ENCODE measurements around the gene SHISA3.

The SHISA3 gene

GRCh38 chr4:42352049-42352448, 45.2 kb upstream of the SHISA3 start:
- Histone ChIP-seq H3K27me3 (ENCODE audit: insufficient read depth, low read length) (no peaks in the 10 kb centered on the region), H4K12ac (ENCODE audit: low read depth, low read length) (no peak overlapping the region), H4K8ac (ENCODE audit: low read depth, low read length) (no peak overlapping the region)

GRCh38 chr4:42357325-42357724, 40.0 kb upstream of the SHISA3 start:
- H3K14ac ChIP-seq (ENCODE audit: low read length): no peak overlapping the region
- H3K9me3 ChIP-seq (ENCODE audit: insufficient read depth, low read depth, low read length): no peaks in the 10 kb centered on the region
- no peak for DNase-seq
- no peaks in the 10 kb centered on the region for H3K4me1 ChIP-seq (ENCODE audit: control insufficient read depth in 1 of 2, insufficient read depth in 2 of 2, low read length in 2 of 2)
- no peak overlapping the region for H2BK120ac ChIP-seq (ENCODE audit: insufficient read depth, low read length, poor library complexity)
- no peak overlapping the region for H2AFZ ChIP-seq (ENCODE audit: insufficient read depth, low read length, poor library complexity)
- no peak overlapping the region for H3K4me3 ChIP-seq (ENCODE audit: low read depth, low read length)
- WGBS (ENCODE audit: extremely low coverage, insufficient coverage, insufficient read length): no CpG with 5 or more reads among the region's 5 CpGs
- H3K9ac ChIP-seq (ENCODE audit: low read length): no peak overlapping the region
- no peak overlapping the region for H4K91ac ChIP-seq (ENCODE audit: low read depth, low read length)
- H2BK12ac ChIP-seq (ENCODE audit: low read length): no peak overlapping the region
- no peaks in the 10 kb centered on the region for H3K79me1 ChIP-seq (ENCODE audit: low read length)
- H3K4ac ChIP-seq (ENCODE audit: low read depth, low read length): no peak overlapping the region
- H3K23ac ChIP-seq (ENCODE audit: low read length): no peak overlapping the region
- no peak overlapping the region for H3K4me2 ChIP-seq (ENCODE audit: low read length)
- H3K27ac ChIP-seq (ENCODE audit: low read depth, low read length): no peak overlapping the region
- no peak overlapping the region for H2AK5ac ChIP-seq (ENCODE audit: low read length)
- H4K8ac ChIP-seq (ENCODE audit: low read depth, low read length): no peak overlapping the region
- no peaks in the 10 kb centered on the region for H3K27me3 ChIP-seq (ENCODE audit: insufficient read depth, low read length)
- H3K79me2 ChIP-seq (ENCODE audit: control insufficient read depth, insufficient read depth, low read length, poor library complexity): no peaks in the 10 kb centered on the region
- no peak overlapping the region for H4K12ac ChIP-seq (ENCODE audit: low read depth, low read length)
- H3K18ac ChIP-seq (ENCODE audit: low read length): no peak overlapping the region
- no peaks in the 10 kb centered on the region for H3K36me3 ChIP-seq (ENCODE audit: control insufficient read depth in 1 of 2, insufficient read depth in 2 of 2, low read length in 2 of 2)
- no peak overlapping the region for H2BK5ac ChIP-seq (ENCODE audit: low read depth, low read length, poor library complexity)

More at GRCh38 chr4:42352049-42352448, 45.2 kb upstream of the SHISA3 start:
- no peaks in the 10 kb centered on the region for H3K79me1 ChIP-seq (ENCODE audit: low read length)
- H3K79me2 ChIP-seq (ENCODE audit: control insufficient read depth, insufficient read depth, low read length, poor library complexity): no peaks in the 10 kb centered on the region
- no peak overlapping the region for H3K9ac ChIP-seq (ENCODE audit: low read length)
- H3K27ac ChIP-seq (ENCODE audit: low read depth, low read length): no peak overlapping the region
- no peak overlapping the region for H3K23ac ChIP-seq (ENCODE audit: low read length)
- no peak overlapping the region for H2AK5ac ChIP-seq (ENCODE audit: low read length)
- no peak overlapping the region for H3K4ac ChIP-seq (ENCODE audit: low read depth, low read length)
- WGBS (ENCODE audit: extremely low coverage, insufficient coverage, insufficient read length): no CpG with 5 or more reads among the region's 3 CpGs
- no peak overlapping the region for H4K91ac ChIP-seq (ENCODE audit: low read depth, low read length)
- H3K18ac ChIP-seq (ENCODE audit: low read length): no peak overlapping the region
- no peaks in the 10 kb centered on the region for H3K36me3 ChIP-seq (ENCODE audit: control insufficient read depth in 1 of 2, insufficient read depth in 2 of 2, low read length in 2 of 2)
- H3K4me2 ChIP-seq (ENCODE audit: low read length): no peak overlapping the region
- H2BK12ac ChIP-seq (ENCODE audit: low read length): no peak overlapping the region
- DNase-seq: no peak
- no peaks in the 10 kb centered on the region for H3K9me3 ChIP-seq (ENCODE audit: insufficient read depth, low read depth, low read length)
- no peak overlapping the region for H2BK5ac ChIP-seq (ENCODE audit: low read depth, low read length, poor library complexity)
- H3K14ac ChIP-seq (ENCODE audit: low read length): no peak overlapping the region
- no peaks in the 10 kb centered on the region for H3K4me1 ChIP-seq (ENCODE audit: control insufficient read depth in 1 of 2, insufficient read depth in 2 of 2, low read length in 2 of 2)
- H2AFZ ChIP-seq (ENCODE audit: insufficient read depth, low read length, poor library complexity): no peak overlapping the region
- H3K4me3 ChIP-seq (ENCODE audit: low read depth, low read length): no peak overlapping the region
- H2BK120ac ChIP-seq (ENCODE audit: insufficient read depth, low read length, poor library complexity): no peak overlapping the region

- no peaks in the 10 kb centered on the region for H3K4me1 ChIP-seq (ENCODE audit: control insufficient read depth in 1 of 2, insufficient read depth in 2 of 2, low read length in 2 of 2)
- no CpG with 5 or more reads among the region's 5 CpGs for WGBS (ENCODE audit: extremely low coverage, insufficient coverage, insufficient read length)
Measured at GRCh38 chr4:42359711-42360110, 37.6 kb upstream of the SHISA3 start.

GRCh38 chr4:42360256-42360669, 37.0 kb upstream of the SHISA3 start:
- H3K27ac ChIP-seq (ENCODE audit: low read depth, low read length): no peak overlapping the region
- no peaks in the 10 kb centered on the region for H3K27me3 ChIP-seq (ENCODE audit: insufficient read depth, low read length)
- H3K79me1 ChIP-seq (ENCODE audit: low read length): no peaks in the 10 kb centered on the region
- H3K36me3 ChIP-seq (ENCODE audit: control insufficient read depth in 1 of 2, insufficient read depth in 2 of 2, low read length in 2 of 2): no peaks in the 10 kb centered on the region
- H3K79me2 ChIP-seq (ENCODE audit: control insufficient read depth, insufficient read depth, low read length, poor library complexity): no peaks in the 10 kb centered on the region
- H4K8ac ChIP-seq (ENCODE audit: low read depth, low read length): no peak overlapping the region
- no peaks in the 10 kb centered on the region for H3K9me3 ChIP-seq (ENCODE audit: insufficient read depth, low read depth, low read length)
- no peak overlapping the region for H2BK5ac ChIP-seq (ENCODE audit: low read depth, low read length, poor library complexity)
- H3K9ac ChIP-seq (ENCODE audit: low read length): no peak overlapping the region
- H3K4me1 ChIP-seq (ENCODE audit: control insufficient read depth in 1 of 2, insufficient read depth in 2 of 2, low read length in 2 of 2): no peaks in the 10 kb centered on the region
- no peak overlapping the region for H3K18ac ChIP-seq (ENCODE audit: low read length)
- no peak overlapping the region for H3K4me3 ChIP-seq (ENCODE audit: low read depth, low read length)
- no peak for DNase-seq
- no peak overlapping the region for H3K4ac ChIP-seq (ENCODE audit: low read depth, low read length)
- no peak overlapping the region for H2BK120ac ChIP-seq (ENCODE audit: insufficient read depth, low read length, poor library complexity)
- H4K12ac ChIP-seq (ENCODE audit: low read depth, low read length): no peak overlapping the region
- H3K23ac ChIP-seq (ENCODE audit: low read length): no peak overlapping the region
- H3K4me2 ChIP-seq (ENCODE audit: low read length): no peak overlapping the region
- H2BK12ac ChIP-seq (ENCODE audit: low read length): no peak overlapping the region
- no peak overlapping the region for H2AFZ ChIP-seq (ENCODE audit: insufficient read depth, low read length, poor library complexity)
- H2AK5ac ChIP-seq (ENCODE audit: low read length): no peak overlapping the region
- no peak overlapping the region for H3K14ac ChIP-seq (ENCODE audit: low read length)
- WGBS (ENCODE audit: extremely low coverage, insufficient coverage, insufficient read length): no CpG with 5 or more reads among the region's 2 CpGs
- H4K91ac ChIP-seq (ENCODE audit: low read depth, low read length): no peak overlapping the region

More at GRCh38 chr4:42359711-42360110, 37.6 kb upstream of the SHISA3 start:
- Histone ChIP-seq H3K9ac (ENCODE audit: low read length) (no peak overlapping the region), H3K4me2 (ENCODE audit: low read length) (no peak overlapping the region), H2BK12ac (ENCODE audit: low read length) (no peak overlapping the region), H3K4me3 (ENCODE audit: low read depth, low read length) (no peak overlapping the region), H4K8ac (ENCODE audit: low read depth, low read length) (no peak overlapping the region), H3K79me1 (ENCODE audit: low read length) (no peaks in the 10 kb centered on the region), H3K27ac (ENCODE audit: low read depth, low read length) (no peak overlapping the region), H2BK5ac (ENCODE audit: low read depth, low read length, poor library complexity) (no peak overlapping the region), H4K12ac (ENCODE audit: low read depth, low read length) (no peak overlapping the region), H2AK5ac (ENCODE audit: low read length) (no peak overlapping the region), H3K9me3 (ENCODE audit: insufficient read depth, low read depth, low read length) (no peaks in the 10 kb centered on the region), H3K79me2 (ENCODE audit: control insufficient read depth, insufficient read depth, low read length, poor library complexity) (no peaks in the 10 kb centered on the region), H3K36me3 (ENCODE audit: control insufficient read depth in 1 of 2, insufficient read depth in 2 of 2, low read length in 2 of 2) (no peaks in the 10 kb centered on the region), H2AFZ (ENCODE audit: insufficient read depth, low read length, poor library complexity) (no peak overlapping the region), H3K14ac (ENCODE audit: low read length) (no peak overlapping the region), H3K23ac (ENCODE audit: low read length) (no peak overlapping the region), H3K27me3 (ENCODE audit: insufficient read depth, low read length) (no peaks in the 10 kb centered on the region), H4K91ac (ENCODE audit: low read depth, low read length) (no peak overlapping the region), H3K4ac (ENCODE audit: low read depth, low read length) (no peak overlapping the region), H2BK120ac (ENCODE audit: insufficient read depth, low read length, poor library complexity) (no peak overlapping the region), H3K18ac (ENCODE audit: low read length) (no peak overlapping the region)
- no peak for DNase-seq
